ENCODE results near the gene ANTXRL. TPM values are rescaled to one million over a fixed set of nuclear protein-coding genes. Genes with fewer than 3 reads are reported as not detected.
"Not testable (repeated sequence)": the region's sequence is repeated elsewhere in the genome, so short reads cannot be mapped to it uniquely, and the experiment has no call there.

Gene ANTXRL
- total RNA-seq, 1 donor from 2014 or later = not detected

- DNase-seq (ENCODE audit: low read depth) = no peak
Measured at GRCh38 chr10:46254467-46254866, 32.3 kb upstream of the ANTXRL start.

GRCh38 chr10:46255210-46255609 lies 31.6 kb upstream of the ANTXRL start:
- DNase-seq (ENCODE audit: low read depth) = not testable (repeated sequence)

GRCh38 chr10:46255801-46256747 lies 30.7 kb upstream of the ANTXRL start:
- peak; percentile 7 for DNase-seq (ENCODE audit: low read depth)

- DNase-seq (ENCODE audit: low read depth) = no peak
Measured at GRCh38 chr10:46257099-46257498, 29.7 kb upstream of the ANTXRL start.

GRCh38 chr10:46262906-46263560 lies 23.8 kb upstream of the ANTXRL start:
- DNase-seq (ENCODE audit: low read depth) = not testable (repeated sequence)

- DNase-seq (ENCODE audit: low read depth) = no peak
Measured at GRCh38 chr10:46263831-46264268, 22.9 kb upstream of the ANTXRL start.

- no peak for DNase-seq (ENCODE audit: low read depth)
Measured at GRCh38 chr10:46264336-46264735, 22.5 kb upstream of the ANTXRL start.

- no peak for DNase-seq (ENCODE audit: low read depth)
Measured at GRCh38 chr10:46264737-46265368, 21.9 kb upstream of the ANTXRL start.

GRCh38 chr10:46265566-46266305 lies 21.1 kb upstream of the ANTXRL start:
- not testable (repeated sequence) for DNase-seq (ENCODE audit: low read depth)

GRCh38 chr10:46266306-46266985 lies 20.4 kb upstream of the ANTXRL start:
- DNase-seq (ENCODE audit: low read depth) = no peak

GRCh38 chr10:46267132-46267985 lies 19.4 kb upstream of the ANTXRL start:
- no peak for DNase-seq (ENCODE audit: low read depth)

GRCh38 chr10:46268076-46268881 lies 18.5 kb upstream of the ANTXRL start:
- no peak for DNase-seq (ENCODE audit: low read depth)

GRCh38 chr10:46269554-46270053 lies 17.2 kb upstream of the ANTXRL start:
- DNase-seq (ENCODE audit: low read depth) = not testable (repeated sequence)

GRCh38 chr10:46270086-46270811 lies 16.5 kb upstream of the ANTXRL start:
- DNase-seq (ENCODE audit: low read depth) = no peak

GRCh38 chr10:46270963-46271530 lies 15.8 kb upstream of the ANTXRL start:
- not testable (repeated sequence) for DNase-seq (ENCODE audit: low read depth)

- DNase-seq (ENCODE audit: low read depth) = not testable (repeated sequence)
Measured at GRCh38 chr10:46271795-46272499, 14.8 kb upstream of the ANTXRL start.

GRCh38 chr10:46272863-46273415 lies 13.9 kb upstream of the ANTXRL start:
- DNase-seq (ENCODE audit: low read depth) = no peak
